Measurements from ENCODE around the gene TRIM38. TPM values are rescaled to one million over a fixed set of nuclear protein-coding genes. Genes with fewer than 3 reads are reported as not detected.

TRIM38 gene
- total RNA-seq, 4 donors from 2014 or later, result 9.4 to 14.4 (median 9.9) TPM

GRCh38 chr6:26029857-26030653 is 67.5 kb downstream of the TRIM38 start:
- H3K4me3 ChIP-seq, result no peak overlapping the region
- H3K27ac ChIP-seq, result no peak overlapping the region
- H3K9me3 ChIP-seq, result no peaks in the 10 kb centered on the region
- TF ChIP-seq POLR2A (IDR thresholded peaks at IDR 0.05) (no peak), EP300 (IDR thresholded peaks at IDR 0.05; ENCODE audit: low read depth) (no peak), POLR2AphosphoS5 (IDR thresholded peaks at IDR 0.05) (no peak), CTCF (IDR thresholded peaks at IDR 0.05) (no peak)
- DNase-seq, result no peak
- WGBS, 2 donors (ENCODE audit: low coverage in 1 of 2), result 79 to 83% methylated on average over 7 of the region's 7 CpGs
- no peaks in the 10 kb centered on the region for H3K36me3 ChIP-seq
- no peaks in the 10 kb centered on the region for H3K27me3 ChIP-seq
- intact Hi-C loops (cut with DNase I; ENCODE audit: low total_unique reads), result loop anchor here (10.0 kb wide), 1 partner anchor 165 kb away; a partner anchor contains a TSS
- H3K4me1 ChIP-seq, result peaks cover 0 to 45% (median 35%) of the 10 kb centered on the region in 4 donors
- in situ Hi-C loops (cut with MboI; ENCODE audit: low pct_ligation_motif_present in 1 of 4, low pct_unique_long_range_greater_than_20kb in 1 of 4, low sequenced_read_pairs in 3 of 4), result loop anchor here in 3 of 4 donors (10.0 to 25.0 kb wide), 3 partner anchors 175 to 1782 kb away; a partner anchor contains a TSS

- in situ Hi-C loops (cut with MboI; ENCODE audit: low pct_ligation_motif_present in 1 of 4, low pct_unique_long_range_greater_than_20kb in 1 of 4, low sequenced_read_pairs in 3 of 4), result loop anchor here in 3 of 4 donors (25.0 kb wide), 2 partner anchors 1107 to 1782 kb away; a partner anchor contains a TSS
- intact Hi-C loops (cut with DNase I; ENCODE audit: low total_unique reads), result loop anchor here (10.0 kb wide), 1 partner anchor 164 kb away; a partner anchor contains a TSS
- H3K4me3 ChIP-seq, result no peak overlapping the region
- no peaks in the 10 kb centered on the region for H3K36me3 ChIP-seq
- no peaks in the 10 kb centered on the region for H3K27me3 ChIP-seq
- H3K4me1 ChIP-seq, result peaks cover 0 to 38% (median 31%) of the 10 kb centered on the region in 4 donors
- no peak overlapping the region for H3K27ac ChIP-seq
- WGBS, 2 donors (ENCODE audit: low coverage in 1 of 2), result 47 to 61% methylated on average over 3 of the region's 3 CpGs
- TF ChIP-seq CTCF (IDR thresholded peaks at IDR 0.05), result no peak
- TF ChIP-seq POLR2A (IDR thresholded peaks at IDR 0.05), result no peak
- no peak for TF ChIP-seq POLR2AphosphoS5 (IDR thresholded peaks at IDR 0.05)
- no peak for TF ChIP-seq EP300 (IDR thresholded peaks at IDR 0.05; ENCODE audit: low read depth)
- no peak for DNase-seq
- no peaks in the 10 kb centered on the region for H3K9me3 ChIP-seq
Measured at GRCh38 chr6:26030716-26031115, 68.1 kb downstream of the TRIM38 start.

DNA sequence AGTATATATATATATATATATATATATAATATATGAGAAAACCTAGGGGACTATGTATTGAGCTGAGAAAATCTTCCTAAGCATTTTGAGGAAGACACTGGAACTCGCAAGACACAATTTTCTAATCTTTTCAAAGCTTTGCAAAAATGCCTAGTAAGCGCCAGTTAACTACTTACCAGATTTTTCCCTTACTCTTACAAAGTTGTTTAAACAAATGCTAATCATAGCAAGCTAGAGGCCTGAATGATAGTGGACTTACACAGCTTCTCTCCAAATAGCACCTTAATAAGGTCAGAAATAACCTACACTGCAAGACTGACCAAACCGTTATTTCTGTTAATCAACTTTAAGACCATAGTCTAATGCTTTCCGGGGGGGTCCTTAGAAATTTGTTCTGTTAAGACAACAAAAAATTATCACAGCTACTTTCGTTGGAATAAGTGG is 68.6 kb downstream of the TRIM38 start:
- peak overlapping the region; percentile 88 to 96 (median 94) for H3K27ac ChIP-seq
- peaks cover 0 to 34% (median 27%) of the 10 kb centered on the region in 4 donors for H3K4me1 ChIP-seq
- H3K4me3 ChIP-seq, result peak overlapping the region in 3 of 4 donors; percentile 48 to 56 (median 52)
- DNase-seq, result no peak
- in situ Hi-C loops (cut with MboI; ENCODE audit: low pct_ligation_motif_present in 1 of 4, low pct_unique_long_range_greater_than_20kb in 1 of 4, low sequenced_read_pairs in 3 of 4), result loop anchor here in 3 of 4 donors (25.0 kb wide), 2 partner anchors 1106 to 1781 kb away; a partner anchor contains a TSS
- WGBS, 2 donors (ENCODE audit: low coverage in 1 of 2), result 23 to 41% methylated on average over 3 to 5 of the region's 5 CpGs
- no peaks in the 10 kb centered on the region for H3K36me3 ChIP-seq
- intact Hi-C loops (cut with DNase I; ENCODE audit: low total_unique reads), result loop anchor here (10.0 kb wide), 1 partner anchor 164 kb away; a partner anchor contains a TSS
- no peak for TF ChIP-seq EP300 (IDR thresholded peaks at IDR 0.05; ENCODE audit: low read depth)
- TF ChIP-seq POLR2A (IDR thresholded peaks at IDR 0.05), result no peak
- no peak for TF ChIP-seq POLR2AphosphoS5 (IDR thresholded peaks at IDR 0.05)
- TF ChIP-seq CTCF (IDR thresholded peaks at IDR 0.05), result no peak
- no peaks in the 10 kb centered on the region for H3K9me3 ChIP-seq
- no peaks in the 10 kb centered on the region for H3K27me3 ChIP-seq

Data from transverse colon (tissue), 4 donors.